H1 (cell line): ENCODE results near the gene DCP2.

Experiments used
- ATF3 ChIP-seq: IDR thresholded peaks from 2 replicates; pipeline ENCODE4 v1.6.1; 2011; ENCODE audit warnings: low read depth, mild to moderate bottlenecking, low read length; ENCODE audit not compliant: insufficient read depth
- EZH2 ChIP-seq: fragments of 200-600 bp; sonication (generic); IDR thresholded peaks from 2 replicates; pipeline ENCODE4 v1.7.1; 2012; ENCODE audit warnings: low read depth, mild to moderate bottlenecking, moderate library complexity, low read length, inconsistent platforms; ENCODE audit not compliant: severe bottlenecking
- KDM5A ChIP-seq: fragments of 200-600 bp; IDR thresholded peaks from 2 replicates; pipeline ENCODE4 v1.7.1; 2012; ENCODE audit warnings: mild to moderate bottlenecking, low read length, inconsistent platforms, mixed read lengths
- MAX ChIP-seq: IDR thresholded peaks from 2 replicates; pipeline ENCODE4 v1.6.1; 2012; ENCODE audit warnings: inconsistent platforms
- POLR2A ChIP-seq, 2 experiments: IDR thresholded peaks; 1 replicate in 1 of 2; 2 replicates in 1 of 2; pipeline ENCODE4 v1.6.1; 2011; ENCODE audit warnings: low read depth in 2 of 2, low read length in 2 of 2, mild to moderate bottlenecking in 2 of 2; ENCODE audit errors: control extremely low read depth in 1 of 2
- RAD21 ChIP-seq, 2 experiments: IDR thresholded peaks in 1 of 2; conservative IDR thresholded peaks in 1 of 2; 2 replicates each; pipeline ENCODE4 v1.6.1; 2011; ENCODE audit warnings: low read depth in 2 of 2, low read length in 2 of 2, improper control_type of control experiment in 1 of 2, inconsistent platforms in 1 of 2, mild to moderate bottlenecking in 1 of 2, moderate library complexity in 1 of 2
- RFX5 ChIP-seq: IDR thresholded peaks from 2 replicates; pipeline ENCODE4 v1.6.1; 2011; ENCODE audit warnings: low read depth, low read length, improper control_type of control experiment, borderline replicate concordance
- SIX5 ChIP-seq: IDR thresholded peaks from 2 replicates; pipeline ENCODE4 v1.6.1; 2011; ENCODE audit warnings: mild to moderate bottlenecking, low read depth, low read length
- TAF1 ChIP-seq: IDR thresholded peaks from 2 replicates; pipeline ENCODE4 v1.6.1; 2011; ENCODE audit warnings: mild to moderate bottlenecking, low read depth, low read length
- TBP ChIP-seq: IDR thresholded peaks from 2 replicates; pipeline ENCODE4 v1.6.1; 2011; ENCODE audit warnings: low read depth, low read length, improper control_type of control experiment
- TEAD4 ChIP-seq: IDR thresholded peaks from 2 replicates; pipeline ENCODE4 v1.6.1; 2012; ENCODE audit warnings: low read depth, low read length, inconsistent platforms, mixed read lengths
- ZNF274 ChIP-seq: IDR thresholded peaks from 2 replicates; pipeline ENCODE4 v1.7.0; 2012; ENCODE audit warnings: low read length, borderline replicate concordance; ENCODE audit errors: extremely low read depth
- TF ChIP-seq, protein P1 (sequence below), 3 experiments: IDR thresholded peaks; 1 replicate in 2 of 3; 2 replicates in 1 of 3; pipeline versions ENCODE4 v1.5.1 to v1.6.1; 2011; ENCODE audit warnings: low read length in 3 of 3, mild to moderate bottlenecking in 3 of 3, inconsistent platforms in 2 of 3, low read depth in 1 of 3, moderate library complexity in 1 of 3; ENCODE audit not compliant: insufficient read depth in 1 of 3; ENCODE audit errors: control extremely low read depth in 1 of 3

GRCh38 chr5:113048931-113049330 is 72.3 kb downstream of the DCP2 start:
- TF ChIP-seq, protein P1, sequence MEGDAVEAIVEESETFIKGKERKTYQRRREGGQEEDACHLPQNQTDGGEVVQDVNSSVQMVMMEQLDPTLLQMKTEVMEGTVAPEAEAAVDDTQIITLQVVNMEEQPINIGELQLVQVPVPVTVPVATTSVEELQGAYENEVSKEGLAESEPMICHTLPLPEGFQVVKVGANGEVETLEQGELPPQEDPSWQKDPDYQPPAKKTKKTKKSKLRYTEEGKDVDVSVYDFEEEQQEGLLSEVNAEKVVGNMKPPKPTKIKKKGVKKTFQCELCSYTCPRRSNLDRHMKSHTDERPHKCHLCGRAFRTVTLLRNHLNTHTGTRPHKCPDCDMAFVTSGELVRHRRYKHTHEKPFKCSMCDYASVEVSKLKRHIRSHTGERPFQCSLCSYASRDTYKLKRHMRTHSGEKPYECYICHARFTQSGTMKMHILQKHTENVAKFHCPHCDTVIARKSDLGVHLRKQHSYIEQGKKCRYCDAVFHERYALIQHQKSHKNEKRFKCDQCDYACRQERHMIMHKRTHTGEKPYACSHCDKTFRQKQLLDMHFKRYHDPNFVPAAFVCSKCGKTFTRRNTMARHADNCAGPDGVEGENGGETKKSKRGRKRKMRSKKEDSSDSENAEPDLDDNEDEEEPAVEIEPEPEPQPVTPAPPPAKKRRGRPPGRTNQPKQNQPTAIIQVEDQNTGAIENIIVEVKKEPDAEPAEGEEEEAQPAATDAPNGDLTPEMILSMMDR (IDR thresholded peaks at IDR 0.05; ENCODE audit: control extremely low read depth in 1 of 3, insufficient read depth in 1 of 3, low read depth in 1 of 3, low read length in 3 of 3) = peak in 1 of 3 experiments; percentile 30; a peak in 1 of 4 replicates
- no peak for TF ChIP-seq SIX5
- TF ChIP-seq TEAD4 = no peak
- TF ChIP-seq MAX = no peak
- TF ChIP-seq RFX5 = no peak
- no peak for TF ChIP-seq EZH2
- TF ChIP-seq ZNF274 = no peak
- no peak for TF ChIP-seq POLR2A (IDR thresholded peaks at IDR 0.05; ENCODE audit: control extremely low read depth in 1 of 2, low read depth in 2 of 2, low read length in 2 of 2)
- TF ChIP-seq ATF3 = no peak
- TF ChIP-seq RAD21 (IDR thresholded peaks at IDR 0.05 in 1 of 2, conservative IDR thresholded peaks at IDR 0.05 in 1 of 2; ENCODE audit: low read depth in 2 of 2, low read length in 2 of 2) = 0 out of 4 replicates have a peak, but pooled peaks of 1 of the 2 experiments have one; percentile 16
- TF ChIP-seq TAF1 = no peak
- TF ChIP-seq TBP = no peak
- TF ChIP-seq KDM5A = no peak
